ENCODE data around the gene TM4SF20.

DNA sequence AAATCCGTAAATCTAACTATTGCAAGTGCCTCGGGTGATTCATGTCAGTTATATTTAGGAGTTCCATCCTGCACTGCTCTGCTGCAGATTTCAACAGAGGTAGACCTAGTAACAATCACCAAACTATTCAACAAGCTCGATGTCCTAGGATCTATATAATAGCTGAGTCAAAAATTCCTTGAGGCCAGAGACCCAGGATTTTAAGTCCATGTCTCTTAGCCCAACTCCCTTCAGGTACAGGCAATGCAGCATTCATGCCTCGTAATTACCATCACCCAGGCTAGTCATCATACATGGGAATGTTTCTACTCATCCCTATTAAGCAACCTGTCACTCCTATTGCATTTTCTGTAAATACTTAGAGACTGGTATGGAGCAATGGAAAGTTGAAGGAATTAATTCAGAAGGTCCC, 729 bp downstream of the TM4SF20 start:
- TF ChIP-seq CTCF (IDR thresholded peaks at IDR 0.05) (no peak), USF2 (CRISPR knock-in tag; IDR thresholded peaks at IDR 0.05) (no peak), CREB1 (CRISPR knock-in tag; IDR thresholded peaks at IDR 0.05) (no peak), SP1 (CRISPR knock-in tag; conservative IDR thresholded peaks at IDR 0.05) (no peak), JUN (CRISPR knock-in tag; IDR thresholded peaks at IDR 0.05) (no peak), CBFB (CRISPR knock-in tag; IDR thresholded peaks at IDR 0.05; ENCODE audit: low read depth) (no peak), RELA (CRISPR knock-in tag; IDR thresholded peaks at IDR 0.05; ENCODE audit: borderline replicate concordance) (no peak), ETV6 (CRISPR knock-in tag; IDR thresholded peaks at IDR 0.05) (no peak)
- TF ChIP-seq, protein P1, sequence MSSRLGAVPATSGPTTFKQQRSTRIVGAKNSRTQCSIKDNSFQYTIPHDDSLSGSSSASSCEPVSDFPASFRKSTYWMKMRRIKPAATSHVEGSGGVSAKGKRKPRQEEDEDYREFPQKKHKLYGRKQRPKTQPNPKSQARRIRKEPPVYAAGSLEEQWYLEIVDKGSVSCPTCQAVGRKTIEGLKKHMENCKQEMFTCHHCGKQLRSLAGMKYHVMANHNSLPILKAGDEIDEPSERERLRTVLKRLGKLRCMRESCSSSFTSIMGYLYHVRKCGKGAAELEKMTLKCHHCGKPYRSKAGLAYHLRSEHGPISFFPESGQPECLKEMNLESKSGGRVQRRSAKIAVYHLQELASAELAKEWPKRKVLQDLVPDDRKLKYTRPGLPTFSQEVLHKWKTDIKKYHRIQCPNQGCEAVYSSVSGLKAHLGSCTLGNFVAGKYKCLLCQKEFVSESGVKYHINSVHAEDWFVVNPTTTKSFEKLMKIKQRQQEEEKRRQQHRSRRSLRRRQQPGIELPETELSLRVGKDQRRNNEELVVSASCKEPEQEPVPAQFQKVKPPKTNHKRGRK (CRISPR knock-in tag; IDR thresholded peaks at IDR 0.05; ENCODE audit: borderline replicate concordance), result no peak
- TF ChIP-seq, protein P2, sequence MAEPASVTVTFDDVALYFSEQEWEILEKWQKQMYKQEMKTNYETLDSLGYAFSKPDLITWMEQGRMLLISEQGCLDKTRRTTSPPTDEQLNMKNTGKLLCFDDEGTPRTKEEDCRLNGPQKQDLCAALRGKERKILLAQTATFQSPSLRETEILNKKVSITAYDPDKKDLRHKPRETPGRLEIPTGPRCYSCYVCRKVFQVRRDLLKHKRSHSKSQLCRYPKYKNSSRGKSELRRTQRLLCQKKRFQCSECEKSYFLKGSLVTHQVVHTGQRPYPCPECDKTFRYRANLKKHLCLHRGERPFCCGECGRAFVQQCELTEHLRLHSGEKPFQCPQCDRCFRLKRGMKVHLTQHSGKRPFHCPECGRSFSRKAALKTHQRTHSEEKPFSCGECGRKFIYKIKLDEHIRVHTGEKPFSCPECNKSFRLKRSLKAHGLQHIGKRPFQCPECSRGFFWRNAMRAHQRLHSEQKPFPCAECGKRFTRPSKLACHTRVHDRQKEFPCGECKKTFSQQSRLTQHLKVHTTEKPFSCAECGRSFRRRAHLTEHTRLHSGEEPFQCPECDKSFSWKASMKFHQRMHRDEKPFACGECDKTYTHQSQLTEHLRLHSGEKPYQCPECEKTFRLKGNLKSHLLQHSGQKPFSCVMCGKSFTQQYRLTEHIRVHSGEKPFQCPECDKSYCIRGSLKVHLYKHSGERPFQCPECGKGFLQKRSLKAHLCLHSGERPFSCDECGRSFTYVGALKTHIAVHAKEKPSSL (CRISPR knock-in tag; conservative IDR thresholded peaks at IDR 0.05), result no peak
- TF ChIP-seq, protein P3, sequence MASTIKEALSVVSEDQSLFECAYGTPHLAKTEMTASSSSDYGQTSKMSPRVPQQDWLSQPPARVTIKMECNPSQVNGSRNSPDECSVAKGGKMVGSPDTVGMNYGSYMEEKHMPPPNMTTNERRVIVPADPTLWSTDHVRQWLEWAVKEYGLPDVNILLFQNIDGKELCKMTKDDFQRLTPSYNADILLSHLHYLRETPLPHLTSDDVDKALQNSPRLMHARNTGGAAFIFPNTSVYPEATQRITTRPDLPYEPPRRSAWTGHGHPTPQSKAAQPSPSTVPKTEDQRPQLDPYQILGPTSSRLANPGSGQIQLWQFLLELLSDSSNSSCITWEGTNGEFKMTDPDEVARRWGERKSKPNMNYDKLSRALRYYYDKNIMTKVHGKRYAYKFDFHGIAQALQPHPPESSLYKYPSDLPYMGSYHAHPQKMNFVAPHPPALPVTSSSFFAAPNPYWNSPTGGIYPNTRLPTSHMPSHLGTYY (CRISPR knock-in tag; IDR thresholded peaks at IDR 0.05), result no peak
- TF ChIP-seq, protein P4, sequence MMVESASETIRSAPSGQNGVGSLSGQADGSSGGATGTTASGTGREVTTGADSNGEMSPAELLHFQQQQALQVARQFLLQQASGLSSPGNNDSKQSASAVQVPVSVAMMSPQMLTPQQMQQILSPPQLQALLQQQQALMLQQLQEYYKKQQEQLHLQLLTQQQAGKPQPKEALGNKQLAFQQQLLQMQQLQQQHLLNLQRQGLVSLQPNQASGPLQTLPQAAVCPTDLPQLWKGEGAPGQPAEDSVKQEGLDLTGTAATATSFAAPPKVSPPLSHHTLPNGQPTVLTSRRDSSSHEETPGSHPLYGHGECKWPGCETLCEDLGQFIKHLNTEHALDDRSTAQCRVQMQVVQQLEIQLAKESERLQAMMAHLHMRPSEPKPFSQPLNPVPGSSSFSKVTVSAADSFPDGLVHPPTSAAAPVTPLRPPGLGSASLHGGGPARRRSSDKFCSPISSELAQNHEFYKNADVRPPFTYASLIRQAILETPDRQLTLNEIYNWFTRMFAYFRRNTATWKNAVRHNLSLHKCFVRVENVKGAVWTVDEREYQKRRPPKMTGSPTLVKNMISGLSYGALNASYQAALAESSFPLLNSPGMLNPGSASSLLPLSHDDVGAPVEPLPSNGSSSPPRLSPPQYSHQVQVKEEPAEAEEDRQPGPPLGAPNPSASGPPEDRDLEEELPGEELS (CRISPR knock-in tag; IDR thresholded peaks at IDR 0.05), result no peak

Measured in WTC11 (cell line).